ENCODE results near the gene SLC6A13. TPM values are rescaled to one million over a fixed set of nuclear protein-coding genes. Genes with fewer than 3 reads are reported as not detected.
"Not testable (repeated sequence)": the region's sequence is repeated elsewhere in the genome, so short reads cannot be mapped to it uniquely, and the experiment has no call there.

Gene SLC6A13
- polyA plus RNA-seq (ENCODE audit: insufficient read length) = 3.1 TPM

DNA sequence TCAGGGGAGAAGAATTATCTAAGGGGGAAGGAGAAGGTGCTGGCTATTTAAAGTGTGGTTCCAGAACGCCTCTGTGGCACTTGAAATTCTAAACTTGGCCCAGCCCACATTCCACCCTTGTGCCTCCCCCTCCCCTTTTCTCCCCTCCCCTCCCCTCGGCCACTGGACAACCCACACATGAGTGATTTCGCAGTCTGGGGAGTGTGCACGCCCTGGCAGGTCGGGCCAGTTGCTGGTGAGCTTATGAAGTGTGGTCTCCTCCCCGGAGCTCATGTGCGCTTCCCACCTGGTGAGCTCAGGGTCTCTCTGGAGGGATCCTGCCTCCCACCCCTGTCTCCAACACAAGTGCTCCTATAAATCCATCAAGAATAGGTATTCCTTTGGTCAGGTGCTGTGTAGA lies at the start of gene SLC6A13:
SLC6A13 (minus strand) TSS at position 20 of the 400 bp plus-strand sequence. CDS start 2,784 bp downstream, outside the sequence.
- DNase-seq (ENCODE audit: low read depth) = no peak

DNA sequence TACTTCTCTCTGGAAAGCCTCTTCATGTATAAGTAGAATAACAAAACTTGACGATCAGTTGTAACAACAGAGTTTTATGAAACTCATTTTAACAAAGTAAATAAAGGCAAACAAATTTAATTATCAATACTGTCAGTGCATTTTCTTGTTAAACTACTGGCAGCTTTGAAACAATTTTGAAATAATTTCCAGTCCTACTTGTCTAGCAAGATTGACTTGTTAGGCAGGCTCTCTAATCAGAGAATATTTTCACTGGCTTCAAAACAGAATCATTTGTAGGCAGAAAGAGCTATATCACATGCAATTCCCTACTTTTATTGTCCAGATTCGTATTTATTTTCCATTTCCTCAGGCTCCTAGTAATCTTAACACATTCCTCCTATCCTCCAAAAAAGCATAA lies 45.9 kb upstream of the SLC6A13 start:
- no peak for DNase-seq (ENCODE audit: low read depth)

DNA sequence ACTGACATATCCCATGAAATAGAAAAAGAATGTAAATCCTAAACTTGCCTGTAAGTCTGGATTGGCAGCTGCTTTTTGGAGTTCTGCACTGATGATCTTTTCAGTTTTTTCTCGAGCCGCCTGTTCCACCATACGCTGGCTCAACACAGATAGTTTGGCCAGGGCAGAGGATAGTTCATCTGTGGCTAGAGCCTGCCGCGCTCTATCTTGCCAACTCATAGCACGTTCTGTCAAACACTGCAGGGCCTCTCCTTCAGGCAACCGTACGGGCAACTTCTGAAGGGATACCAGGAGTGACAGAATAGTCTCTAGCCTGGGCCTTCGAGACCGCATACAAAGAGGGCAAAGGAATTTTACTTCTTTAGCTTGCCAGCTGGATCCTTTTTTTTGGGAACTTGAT lies 44.8 kb upstream of the SLC6A13 start:
- no peak for DNase-seq (ENCODE audit: low read depth)

DNA sequence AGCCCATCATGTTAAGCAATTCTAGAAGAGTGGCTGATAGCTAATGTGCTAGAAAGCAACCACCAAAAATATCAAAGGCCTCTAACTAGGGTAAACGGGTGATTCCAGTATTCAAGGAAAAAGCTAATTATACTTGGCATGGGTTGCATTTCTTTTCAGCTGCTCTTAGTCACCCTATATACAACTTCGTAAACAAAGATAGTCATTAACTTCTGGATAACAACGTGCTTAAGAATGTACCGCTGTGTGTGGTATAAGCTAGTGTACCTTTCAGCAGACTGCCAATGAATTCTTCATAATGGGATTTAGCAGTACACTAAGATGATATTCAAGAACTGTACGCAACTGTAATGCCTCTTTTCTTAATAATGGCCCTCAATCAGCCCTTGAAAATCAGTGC lies 42.2 kb upstream of the SLC6A13 start:
- no peak for DNase-seq (ENCODE audit: low read depth)

DNA sequence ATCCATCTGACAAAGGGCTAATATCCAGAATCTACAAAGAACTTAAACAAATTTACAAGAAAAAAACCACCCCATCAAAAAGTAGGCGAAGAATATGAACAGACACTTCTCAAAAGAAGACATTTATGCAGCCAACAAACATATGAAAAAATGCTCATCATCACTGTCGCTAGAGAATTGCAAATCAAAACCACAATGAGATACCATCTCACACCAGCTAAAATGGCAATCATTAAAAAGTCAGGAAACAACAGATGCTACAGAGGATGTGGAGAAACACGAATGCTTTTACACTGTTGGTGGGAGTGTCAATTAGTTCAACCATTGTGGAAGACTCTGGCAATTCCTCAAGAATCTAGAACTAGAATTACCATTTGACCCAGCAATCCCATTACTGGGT lies 40.1 kb upstream of the SLC6A13 start:
- DNase-seq (ENCODE audit: low read depth) = not testable (repeated sequence)

DNA sequence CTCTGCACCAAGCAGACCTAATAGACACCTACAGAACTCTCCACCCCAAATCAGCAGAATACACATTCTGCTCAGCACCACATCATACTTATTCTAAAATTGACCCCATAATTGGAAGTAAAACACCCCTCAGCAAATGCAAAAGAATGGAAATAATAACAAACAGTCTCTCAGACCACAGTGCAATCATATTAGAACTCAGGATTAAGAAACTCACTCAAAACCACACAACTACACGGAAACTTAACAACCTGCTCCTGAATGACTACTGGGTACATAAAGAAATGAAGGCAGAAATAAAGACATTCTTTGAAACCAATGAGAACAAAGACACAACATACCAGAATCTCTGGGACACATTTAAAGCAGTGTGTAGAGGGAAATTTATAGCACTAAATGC lies 37.5 kb upstream of the SLC6A13 start:
- DNase-seq (ENCODE audit: low read depth) = not testable (repeated sequence)

DNA sequence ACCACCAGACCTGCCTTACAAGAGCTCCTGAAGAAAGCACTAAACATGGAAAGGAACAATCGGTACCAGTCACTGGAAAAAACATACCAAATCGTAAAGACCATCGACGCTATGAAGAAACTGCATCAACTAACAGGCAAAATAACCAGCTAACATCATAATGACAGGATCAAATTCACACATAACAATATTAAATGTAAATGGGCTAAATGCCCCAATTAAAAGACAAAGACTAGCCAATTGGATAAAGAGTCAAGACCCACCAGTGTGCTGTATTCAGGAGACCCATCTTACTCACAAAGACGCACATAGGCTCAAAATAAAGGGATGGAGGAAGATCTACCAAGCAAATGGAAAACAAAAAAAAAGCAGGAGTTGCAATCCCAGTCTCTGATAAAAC lies 36.9 kb upstream of the SLC6A13 start:
- DNase-seq (ENCODE audit: low read depth) = not testable (repeated sequence)

DNA sequence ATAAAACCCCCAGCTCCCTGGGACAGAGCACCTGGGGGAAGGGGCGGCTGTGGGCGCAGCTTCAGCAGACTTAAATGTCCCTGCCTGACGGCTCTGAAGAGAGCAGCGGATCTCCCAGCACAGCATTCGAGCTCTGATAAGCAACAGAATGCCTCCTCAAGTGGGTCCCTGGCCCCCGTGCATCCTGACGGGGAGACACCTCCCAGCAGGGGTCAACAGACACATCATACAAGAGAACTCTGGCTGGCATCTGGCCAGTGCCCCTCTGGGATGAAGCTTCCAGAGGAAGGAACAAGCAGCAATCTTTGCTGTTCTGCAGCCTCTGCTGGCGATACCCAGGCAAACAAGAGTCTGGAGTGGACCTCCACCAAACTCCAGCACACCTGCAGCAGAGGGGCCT lies 35.4 kb upstream of the SLC6A13 start:
- not testable (repeated sequence) for DNase-seq (ENCODE audit: low read depth)

DNA sequence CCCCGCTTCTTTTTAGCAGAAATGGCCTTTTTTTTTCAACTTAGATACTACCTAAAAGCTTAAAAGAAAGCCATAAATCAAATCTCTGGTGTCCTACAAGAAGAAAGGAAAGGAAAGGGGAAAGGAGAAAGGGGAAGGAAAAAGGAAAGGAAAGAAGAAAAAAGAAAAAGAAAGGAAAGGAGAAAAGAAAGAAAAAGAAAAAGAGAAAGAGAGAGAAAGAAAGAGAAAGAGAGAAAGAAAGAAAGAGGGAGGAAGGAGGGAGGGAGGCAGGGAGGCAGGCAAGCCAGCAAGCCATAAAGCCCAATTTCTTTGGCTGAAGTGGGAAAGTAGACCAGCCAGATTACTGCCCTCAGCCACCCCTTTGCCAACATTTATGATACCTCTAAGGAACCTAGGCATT lies 32.5 kb upstream of the SLC6A13 start:
- no peak for DNase-seq (ENCODE audit: low read depth)

DNA sequence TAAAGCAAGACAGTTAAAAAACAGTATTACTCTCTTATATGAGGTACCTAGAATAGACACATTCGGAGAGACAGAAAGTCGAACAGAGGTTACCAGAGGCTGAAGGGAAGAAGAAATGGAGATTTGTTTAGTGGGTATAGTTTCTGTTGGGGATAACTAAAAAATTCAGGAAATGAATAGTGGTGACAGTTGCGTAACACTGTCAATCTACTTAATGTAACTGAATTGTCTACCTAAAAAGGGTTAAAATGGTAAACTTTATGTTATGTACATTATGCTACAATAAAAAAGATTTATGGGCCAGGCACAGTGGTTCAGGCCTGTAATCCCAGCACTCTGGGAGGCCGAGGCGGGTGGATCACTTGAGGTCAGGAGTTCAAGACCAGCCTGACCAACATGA lies 30.6 kb upstream of the SLC6A13 start:
- no peak for DNase-seq (ENCODE audit: low read depth)

DNA sequence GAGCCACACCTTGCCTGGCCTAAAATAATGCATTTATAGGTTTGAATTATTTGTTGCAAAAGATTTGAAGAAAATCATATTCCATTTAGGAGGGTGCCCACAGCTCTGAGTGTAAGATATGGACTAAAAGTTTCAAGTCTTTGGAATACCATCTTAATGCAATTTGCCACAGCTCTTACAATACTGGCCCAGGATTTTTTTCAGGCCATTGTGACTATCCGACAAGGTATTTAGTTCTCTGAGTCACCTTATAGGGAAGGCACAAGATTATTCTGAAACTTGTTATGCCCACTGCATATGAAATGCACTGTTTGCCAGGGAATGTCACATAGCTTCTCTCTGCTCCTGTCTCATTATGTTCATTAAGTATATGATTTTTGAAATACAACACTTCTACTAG lies 29.6 kb upstream of the SLC6A13 start:
- no peak for DNase-seq (ENCODE audit: low read depth)

DNA sequence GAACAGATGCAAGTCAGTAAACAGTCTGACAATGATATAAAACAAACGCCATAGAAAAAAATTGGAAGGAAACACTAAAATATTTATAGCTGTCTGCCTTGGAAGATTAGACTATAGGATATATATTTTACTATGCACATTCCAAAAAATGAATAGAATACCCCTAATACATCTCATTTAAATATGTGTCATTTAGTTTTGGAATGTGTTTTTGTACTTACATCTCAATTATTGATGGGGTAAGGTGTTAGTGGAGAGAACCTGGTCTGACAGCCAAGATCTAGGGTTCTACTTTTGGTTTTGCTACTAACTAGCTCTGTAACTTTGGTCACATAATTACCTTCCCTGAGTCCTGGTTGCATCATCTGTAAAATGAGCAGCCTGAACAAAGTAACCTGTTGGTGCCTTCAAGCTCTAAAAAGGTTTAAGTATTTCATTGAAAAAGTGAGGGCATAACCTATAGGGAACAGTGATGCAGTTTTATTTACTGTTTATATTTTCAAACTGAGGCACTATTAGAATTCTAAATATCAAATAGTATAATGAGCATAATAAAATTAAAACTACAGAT lies 28.6 kb upstream of the SLC6A13 start:
- no peak for DNase-seq (ENCODE audit: low read depth)

DNA sequence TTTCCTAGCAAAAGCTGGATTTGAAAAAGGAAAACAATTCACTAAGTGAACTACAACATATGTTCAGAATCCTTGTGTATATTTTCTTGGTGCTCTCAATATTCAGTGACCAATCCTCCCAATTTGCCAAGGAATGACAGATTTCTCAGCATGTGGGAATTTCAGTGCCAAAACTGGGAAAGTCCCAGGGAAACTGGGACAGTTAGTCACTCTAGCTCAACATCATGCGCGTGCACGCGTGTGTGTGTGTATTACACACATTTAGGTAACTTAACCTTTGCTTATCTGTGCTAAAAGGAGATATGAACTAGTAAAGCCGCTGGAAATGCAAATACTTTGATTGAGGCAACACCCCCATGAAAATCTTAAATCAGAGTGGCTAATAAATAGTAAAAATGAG lies 26.1 kb upstream of the SLC6A13 start:
- no peak for DNase-seq (ENCODE audit: low read depth)

DNA sequence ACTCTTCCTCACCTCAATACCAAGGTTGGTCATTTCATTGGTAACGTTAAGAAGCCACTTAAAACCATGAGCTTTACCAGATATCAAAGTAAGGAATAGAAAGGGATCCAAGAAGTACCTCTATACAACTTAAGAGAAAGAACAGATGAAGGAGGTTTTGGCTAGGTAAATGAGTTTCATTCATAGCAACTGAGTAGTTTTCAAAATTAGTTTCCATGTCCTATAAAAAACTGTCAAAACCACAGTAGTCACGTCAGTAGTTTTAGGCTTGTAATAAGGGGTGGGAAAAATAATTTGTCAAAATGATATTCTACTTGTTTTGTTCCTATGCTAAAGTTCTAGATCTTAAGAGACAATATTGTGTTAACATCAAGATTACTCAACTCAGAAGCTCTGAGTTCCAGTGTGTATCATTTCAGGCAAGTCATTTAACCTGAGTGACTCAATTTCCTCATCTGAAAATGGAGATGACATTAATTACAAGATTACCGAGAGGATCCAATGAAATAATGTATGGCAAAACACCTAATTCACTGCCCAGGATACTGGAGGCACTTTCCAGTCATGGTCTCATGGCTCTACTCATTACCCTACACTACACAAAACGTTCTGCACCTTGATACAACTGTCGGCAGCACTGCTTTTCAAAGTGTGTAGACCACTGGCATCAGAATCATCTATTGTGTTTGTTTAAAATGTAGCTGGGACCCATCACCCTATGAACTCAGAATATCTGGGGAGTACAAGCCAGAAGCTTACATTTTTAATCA lies 24.1 kb upstream of the SLC6A13 start:
- DNase-seq (ENCODE audit: low read depth) = no peak

DNA sequence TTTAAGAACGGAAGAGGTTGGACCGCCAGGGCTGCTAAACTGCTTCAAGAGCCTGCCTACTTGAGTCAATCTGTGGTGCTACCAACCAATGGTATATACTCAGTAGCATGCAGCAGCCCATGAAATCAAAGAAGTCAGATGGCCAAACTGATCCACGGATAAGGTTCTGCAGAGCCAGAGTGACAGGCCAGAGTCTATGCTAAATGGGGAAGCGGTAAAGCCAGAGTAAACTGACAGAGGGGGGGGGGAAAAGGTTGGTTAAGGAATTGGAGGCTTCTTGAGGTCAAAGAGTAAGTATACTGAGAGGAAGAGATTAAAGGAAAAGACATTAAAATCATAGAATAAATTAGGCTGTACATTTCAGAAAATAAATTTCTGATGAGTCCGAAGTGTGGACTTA lies 15.4 kb upstream of the SLC6A13 start:
- DNase-seq (ENCODE audit: low read depth) = no peak

DNA sequence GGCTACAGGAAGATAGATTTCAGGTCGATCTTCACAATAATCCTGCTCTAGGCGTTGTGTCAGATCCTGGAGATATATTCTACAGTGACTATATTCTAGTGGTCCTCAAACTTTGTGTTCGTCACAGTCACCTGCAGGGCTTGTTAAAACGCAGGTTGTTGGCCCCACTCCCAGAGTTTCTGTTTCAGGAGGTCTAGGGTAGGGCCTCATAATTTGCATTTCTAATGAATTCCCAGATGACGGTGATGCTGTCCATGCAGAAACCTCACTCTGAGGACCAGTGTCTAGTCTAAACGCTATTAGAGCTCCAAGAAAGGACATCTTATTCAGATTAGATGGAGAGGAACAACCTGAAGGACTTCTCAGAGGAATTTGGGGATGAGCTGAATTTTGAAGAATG lies 13.2 kb upstream of the SLC6A13 start:
- DNase-seq (ENCODE audit: low read depth) = no peak

DNA sequence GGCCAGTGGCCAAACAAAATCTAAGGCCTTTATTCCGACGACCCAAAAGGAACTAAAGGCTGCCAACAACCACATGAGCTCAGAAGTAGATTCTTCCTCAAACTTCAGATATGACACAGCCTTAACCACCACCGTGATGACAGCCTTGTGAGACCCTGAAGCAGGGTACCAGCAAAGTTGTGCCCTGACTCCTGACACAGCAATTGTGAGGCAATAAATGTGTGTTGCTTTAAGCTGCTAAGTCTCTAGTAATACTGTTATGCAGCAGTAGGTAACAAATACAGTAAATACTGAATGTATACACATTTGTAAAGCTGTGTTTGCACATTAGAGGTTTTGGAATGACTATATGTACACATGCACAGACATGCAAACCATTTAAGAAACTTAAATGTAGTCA lies 10.7 kb upstream of the SLC6A13 start:
- no peak for DNase-seq (ENCODE audit: low read depth)

DNA sequence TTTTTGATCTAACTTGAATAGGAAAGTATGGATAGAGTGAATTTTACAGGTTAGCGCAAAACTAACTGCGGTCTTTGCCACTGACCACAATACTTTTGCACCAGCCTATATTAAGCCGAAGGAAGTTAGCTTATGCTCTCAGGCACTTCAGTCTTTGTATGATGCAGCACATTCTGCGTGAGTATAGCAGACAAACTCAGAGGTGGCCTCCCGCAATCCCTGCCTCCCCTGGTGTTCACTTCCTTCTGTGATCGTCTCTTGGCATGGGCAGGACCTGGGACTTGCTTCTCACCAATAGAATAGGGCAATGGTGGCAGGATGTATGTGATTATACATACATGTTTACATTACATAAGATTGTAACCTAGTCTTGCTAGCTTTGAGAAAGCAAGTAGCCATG lies 10.3 kb upstream of the SLC6A13 start:
- no peak for DNase-seq (ENCODE audit: low read depth)

DNA sequence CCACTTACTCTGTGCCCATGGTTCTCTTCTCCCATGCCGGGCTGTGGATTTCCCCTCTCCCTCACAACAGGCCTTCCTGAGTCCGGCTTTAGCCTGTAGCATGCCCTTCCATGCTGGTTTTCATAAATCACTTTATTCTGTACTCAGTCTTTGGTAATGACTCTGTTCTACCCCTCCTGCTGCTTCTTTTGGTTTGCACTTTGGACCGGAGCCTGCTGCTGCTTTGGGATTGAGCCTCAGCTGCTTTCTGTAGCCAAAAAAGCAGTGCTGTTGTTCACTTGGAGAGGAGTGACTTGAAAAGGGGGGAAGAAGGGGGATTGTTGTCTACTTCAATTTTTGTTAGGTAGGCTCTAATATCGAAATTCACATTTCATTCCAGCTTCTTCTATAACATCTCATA lies 8.5 kb upstream of the SLC6A13 start:
- DNase-seq (ENCODE audit: low read depth) = no peak

DNA sequence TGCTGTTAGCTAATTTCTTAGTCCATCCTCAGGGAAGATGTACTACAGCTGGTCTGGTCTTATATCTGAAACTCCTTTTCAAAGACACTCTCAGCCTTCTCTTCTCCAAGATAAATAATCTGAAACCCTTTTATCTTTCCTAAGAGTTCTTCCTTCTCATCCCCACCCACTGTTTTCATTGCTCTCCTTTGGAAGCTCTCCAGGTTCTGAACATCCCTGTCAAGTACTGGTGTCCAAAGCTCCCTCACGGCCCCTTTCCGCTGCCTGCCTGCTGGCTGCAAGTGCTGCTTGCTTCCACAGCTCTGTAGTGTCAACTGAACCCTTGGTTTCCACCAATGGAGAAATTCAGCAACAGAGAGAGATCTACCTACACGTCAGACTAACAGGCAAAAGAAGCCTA lies 6.6 kb upstream of the SLC6A13 start:
- no peak for DNase-seq (ENCODE audit: low read depth)

DNA sequence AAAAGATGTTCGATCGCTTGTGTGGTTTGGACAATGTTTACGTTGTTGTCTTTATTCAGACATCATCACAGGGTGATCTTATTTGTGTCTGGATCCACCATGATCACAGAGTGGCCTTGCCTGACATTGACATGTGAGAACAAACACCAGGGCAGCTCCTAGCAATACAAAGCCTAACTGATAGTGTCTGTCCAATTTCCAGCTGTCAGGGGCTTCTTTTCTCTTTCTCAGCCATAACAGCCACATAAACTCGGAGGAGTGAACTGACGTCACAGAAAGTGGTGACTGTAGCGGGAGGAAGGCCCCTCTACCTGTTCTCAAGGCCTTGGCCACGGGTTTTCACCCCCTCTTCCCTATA lies 5.8 kb upstream of the SLC6A13 start:
- DNase-seq (ENCODE audit: low read depth) = no peak

DNA sequence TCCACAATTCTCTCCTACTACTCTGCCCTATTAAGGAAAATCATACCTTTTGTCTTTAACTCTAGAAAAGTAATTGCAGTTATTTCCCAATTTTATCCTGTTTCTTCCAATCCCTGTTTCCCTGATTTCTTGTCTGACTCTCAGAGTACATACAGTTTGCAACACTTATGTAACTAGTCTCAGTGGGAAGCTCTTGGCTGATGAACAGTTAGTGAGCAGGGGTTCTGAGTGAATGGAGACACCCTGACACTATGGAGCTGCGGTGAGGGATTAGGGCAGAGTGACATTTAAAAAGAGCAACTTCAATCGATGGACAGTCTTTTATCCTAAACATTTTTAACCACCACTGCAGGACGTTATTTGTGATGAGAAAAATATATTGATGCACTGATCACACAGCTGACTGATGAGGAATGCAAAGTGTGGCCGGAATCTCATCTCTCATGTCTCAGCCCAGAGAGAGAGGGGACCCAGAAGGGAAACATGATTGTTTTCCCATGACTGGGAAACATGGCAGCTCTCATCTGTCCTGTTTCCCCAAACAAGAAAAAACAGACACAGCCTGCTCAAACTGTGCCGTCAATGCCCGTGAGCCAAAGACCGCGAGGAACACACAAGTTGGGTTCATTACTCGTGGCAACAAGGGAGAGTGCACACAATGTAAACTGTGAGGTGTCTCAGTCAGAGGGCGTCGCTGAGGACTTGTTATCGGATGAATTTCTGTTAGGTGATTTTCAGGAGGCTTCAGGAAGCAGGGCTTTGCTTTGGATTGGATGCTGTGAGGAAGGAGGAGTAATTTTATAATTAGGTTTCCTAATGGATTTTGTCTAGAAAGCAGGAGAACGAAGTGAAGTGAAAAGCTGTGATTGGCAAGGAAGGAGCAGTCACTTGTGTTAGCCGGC lies 5.2 kb upstream of the SLC6A13 start:
- DNase-seq (ENCODE audit: low read depth) = no peak

DNA sequence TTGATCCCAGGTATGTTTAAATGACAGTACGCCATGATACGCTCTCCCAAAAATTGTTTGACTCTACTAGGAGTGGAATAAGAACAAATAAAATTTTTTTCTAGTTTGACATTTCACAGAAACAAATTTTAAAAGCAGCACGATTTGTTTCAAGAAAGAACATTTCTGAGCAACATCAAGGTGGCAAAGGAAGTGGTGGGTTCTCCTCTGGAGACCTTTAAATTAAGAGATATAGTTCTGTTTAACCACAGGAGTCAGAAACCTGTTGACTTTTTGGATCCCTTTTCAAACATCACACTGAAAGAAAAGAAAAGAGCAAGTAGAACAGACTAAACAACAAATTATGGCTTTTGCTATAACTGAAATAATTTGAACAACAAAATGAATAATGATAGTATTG lies 2.5 kb upstream of the SLC6A13 start:
- DNase-seq (ENCODE audit: low read depth) = no peak

All from forelimb muscle (tissue), 1 donor.